MM.1S (cell line): ENCODE measurements around the gene PLXNA2.
A peak's percentile ranks its signal among the peaks of the same experiment; 100 is the strongest.

Experiments used
- DNase-seq: peaks from one replicate; pipeline ENCODE4 v3.0.0-alpha.2; 2015
- H2AFZ ChIP-seq: fragments of 300-600 bp; sonication (generic); 2 replicates; pipeline ENCODE4 v1.6.0; 2016; ENCODE audit warnings: antibody characterized with exemption, low read length
- H3F3A ChIP-seq: fragments of 300-600 bp; sonication (generic); 2 replicates; pipeline ENCODE4 v1.6.1; 2016; ENCODE audit warnings: mild to moderate bottlenecking, antibody characterized with exemption, low read length, moderate library complexity, mixed read lengths; ENCODE audit not compliant: insufficient read depth
- H3K27ac ChIP-seq: fragments of 300-600 bp; sonication (generic); 2 replicates; pipeline ENCODE4 v1.5.1; 2016; ENCODE audit warnings: mild to moderate bottlenecking, low read length
- H3K27me3 ChIP-seq: fragments of 300-600 bp; sonication (generic); replicated peaks from 2 replicates; pipeline ENCODE4 v1.6.0; 2016; ENCODE audit warnings: low read length; ENCODE audit not compliant: insufficient read depth
- H3K36me3 ChIP-seq: fragments of 300-600 bp; sonication (generic); replicated peaks from 2 replicates; pipeline ENCODE4 v1.6.1; 2016; ENCODE audit warnings: mild to moderate bottlenecking, low read length, mixed read lengths; ENCODE audit not compliant: insufficient read depth
- H3K4me1 ChIP-seq: fragments of 300-600 bp; sonication (generic); 2 replicates; pipeline ENCODE4 v1.6.1; 2016; ENCODE audit warnings: low read length, mixed read lengths
- H3K4me2 ChIP-seq: fragments of 300-600 bp; sonication (generic); 2 replicates; pipeline ENCODE4 v1.6.0; 2016; ENCODE audit warnings: low read depth, low read length
- H3K4me3 ChIP-seq: fragments of 300-600 bp; sonication (generic); 2 replicates; pipeline ENCODE4 v1.5.1; 2016; ENCODE audit warnings: low read length, mixed read lengths
- H3K79me2 ChIP-seq: fragments of 300-600 bp; sonication (generic); 2 replicates; pipeline ENCODE4 v1.6.1; 2016; ENCODE audit warnings: mixed run types, low read length, mixed read lengths
- H3K9ac ChIP-seq: fragments of 300-600 bp; sonication (generic); 2 replicates; pipeline ENCODE4 v1.6.1; 2016; ENCODE audit warnings: low read length, mixed read lengths
- H3K9me2 ChIP-seq: fragments of 300-600 bp; sonication (generic); replicated peaks from 2 replicates; pipeline ENCODE4 v1.6.1; 2016; ENCODE audit warnings: mild to moderate bottlenecking, low read length, mixed read lengths; ENCODE audit not compliant: insufficient read depth
- H3K9me3 ChIP-seq: fragments of 300-600 bp; sonication (generic); replicated peaks from 2 replicates; pipeline ENCODE4 v1.6.1; 2016; ENCODE audit warnings: mild to moderate bottlenecking, low read length, mixed read lengths; ENCODE audit not compliant: insufficient read depth
- H4K20me1 ChIP-seq: fragments of 300-600 bp; sonication (generic); 2 replicates; pipeline ENCODE4 v1.6.1; 2016; ENCODE audit warnings: mild to moderate bottlenecking, low read length, moderate library complexity, mixed read lengths; ENCODE audit not compliant: insufficient read depth
- EZH2 ChIP-seq: fragments of 300-600 bp; sonication (generic); optimal IDR thresholded peaks from 2 replicates; pipeline ENCODE3; 2017; ENCODE audit warnings: low read depth, mild to moderate bottlenecking, antibody characterized with exemption, low read length, mixed read lengths
- EZH2phosphoT487 ChIP-seq: fragments of 300-600 bp; sonication (generic); IDR thresholded peaks from 2 replicates; pipeline ENCODE4 v1.6.1; 2018; ENCODE audit warnings: antibody characterized with exemption, low read length
- TF ChIP-seq, protein P1 (sequence below): fragments of 300-600 bp; sonication (generic); IDR thresholded peaks from 2 replicates; pipeline ENCODE4 v1.5.1; 2016; ENCODE audit warnings: antibody characterized with exemption, low read length, mixed read lengths

PLXNA2 gene

DNA sequence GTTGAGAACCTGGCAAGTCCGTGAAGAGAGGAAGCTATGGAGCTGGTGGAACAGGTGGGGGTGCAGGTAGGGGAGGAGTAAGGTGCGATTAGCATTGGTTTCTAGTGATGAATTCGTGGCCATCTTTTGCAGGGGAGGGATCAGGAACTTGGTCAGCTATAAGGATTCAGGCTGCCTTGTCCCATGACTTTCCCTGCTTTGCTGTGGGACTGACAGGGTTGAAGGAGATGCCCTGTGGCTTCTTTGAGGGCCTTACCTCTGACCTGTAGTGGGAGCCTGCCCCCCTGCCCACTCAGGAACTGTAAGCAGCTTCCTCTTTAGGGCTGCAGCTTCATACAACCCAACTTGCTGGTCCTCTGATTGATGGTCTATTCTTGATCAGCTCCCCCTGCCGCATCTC is 248.6 kb downstream of the PLXNA2 start:
- H3K36me3 ChIP-seq = no peaks in the 10 kb centered on the region
- H4K20me1 ChIP-seq = no peaks in the 10 kb centered on the region
- no peaks in the 10 kb centered on the region for H3K27me3 ChIP-seq
- no peak overlapping the region for H3K27ac ChIP-seq
- no peak overlapping the region for H3K4me2 ChIP-seq
- H3K79me2 ChIP-seq = no peaks in the 10 kb centered on the region
- DNase-seq = no peak
- H3K4me3 ChIP-seq = no peak overlapping the region
- no peak for TF ChIP-seq EZH2phosphoT487
- TF ChIP-seq, protein P1, sequence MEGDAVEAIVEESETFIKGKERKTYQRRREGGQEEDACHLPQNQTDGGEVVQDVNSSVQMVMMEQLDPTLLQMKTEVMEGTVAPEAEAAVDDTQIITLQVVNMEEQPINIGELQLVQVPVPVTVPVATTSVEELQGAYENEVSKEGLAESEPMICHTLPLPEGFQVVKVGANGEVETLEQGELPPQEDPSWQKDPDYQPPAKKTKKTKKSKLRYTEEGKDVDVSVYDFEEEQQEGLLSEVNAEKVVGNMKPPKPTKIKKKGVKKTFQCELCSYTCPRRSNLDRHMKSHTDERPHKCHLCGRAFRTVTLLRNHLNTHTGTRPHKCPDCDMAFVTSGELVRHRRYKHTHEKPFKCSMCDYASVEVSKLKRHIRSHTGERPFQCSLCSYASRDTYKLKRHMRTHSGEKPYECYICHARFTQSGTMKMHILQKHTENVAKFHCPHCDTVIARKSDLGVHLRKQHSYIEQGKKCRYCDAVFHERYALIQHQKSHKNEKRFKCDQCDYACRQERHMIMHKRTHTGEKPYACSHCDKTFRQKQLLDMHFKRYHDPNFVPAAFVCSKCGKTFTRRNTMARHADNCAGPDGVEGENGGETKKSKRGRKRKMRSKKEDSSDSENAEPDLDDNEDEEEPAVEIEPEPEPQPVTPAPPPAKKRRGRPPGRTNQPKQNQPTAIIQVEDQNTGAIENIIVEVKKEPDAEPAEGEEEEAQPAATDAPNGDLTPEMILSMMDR = no peak
- TF ChIP-seq EZH2 = no peak
- H3K9me3 ChIP-seq = no peaks in the 10 kb centered on the region
- H3K9me2 ChIP-seq = no peaks in the 10 kb centered on the region
- no peak overlapping the region for H3K9ac ChIP-seq
- H3K4me1 ChIP-seq = no peaks in the 10 kb centered on the region
- no peak overlapping the region for H2AFZ ChIP-seq
- no peaks in the 10 kb centered on the region for H3F3A ChIP-seq

DNA sequence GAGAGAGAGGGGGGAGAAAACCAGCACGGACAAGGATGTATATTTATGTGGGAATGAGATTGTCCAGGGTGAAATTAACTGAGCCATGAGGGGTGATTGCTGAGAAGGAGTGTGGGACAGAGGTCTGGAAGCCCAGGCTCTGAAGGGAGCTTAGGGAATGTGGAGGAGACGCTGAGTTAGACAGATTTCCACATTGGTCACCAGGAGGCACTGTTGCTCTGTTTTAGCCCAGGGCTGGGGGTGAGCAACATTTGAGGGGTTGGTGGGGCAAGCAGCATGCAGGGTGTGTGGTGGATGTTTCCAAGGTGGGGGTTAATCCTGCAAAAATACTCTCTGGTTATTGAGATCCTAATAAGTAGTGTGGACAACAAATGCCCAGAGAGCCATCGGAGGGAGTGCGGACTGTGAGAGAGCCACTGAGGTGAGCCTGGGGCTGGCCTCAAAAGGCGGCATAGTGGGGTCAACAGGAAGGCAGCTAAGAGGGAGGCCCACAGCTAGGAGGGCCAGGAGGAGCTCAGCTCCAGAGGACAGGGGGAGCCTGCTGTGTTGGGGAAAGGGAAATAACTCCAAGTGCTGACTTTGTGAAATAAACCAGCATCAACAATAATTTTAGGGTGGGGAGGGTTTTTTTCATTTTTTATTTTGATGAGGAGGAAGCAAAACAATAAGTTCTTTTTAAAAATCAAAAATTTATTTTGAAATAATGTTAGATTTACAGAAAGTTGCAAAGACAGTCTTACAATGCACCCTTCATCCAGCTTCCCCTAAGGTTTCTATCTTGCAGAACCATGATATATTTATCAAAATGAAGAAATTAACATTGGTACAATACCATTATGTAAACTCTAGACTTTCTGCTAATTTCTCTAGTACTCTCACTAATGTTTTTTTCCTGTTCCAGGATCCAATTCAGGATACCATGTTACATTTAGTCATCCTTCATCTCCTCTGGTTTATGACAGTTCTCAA is 250.4 kb downstream of the PLXNA2 start:
- H2AFZ ChIP-seq = no peak overlapping the region
- H3K9me3 ChIP-seq = no peaks in the 10 kb centered on the region
- peaks cover 4% of the 10 kb centered on the region; the same call in 1 of the 2 replicates for H3K27me3 ChIP-seq
- H3F3A ChIP-seq = no peaks in the 10 kb centered on the region
- H3K27ac ChIP-seq = no peak overlapping the region
- H3K4me2 ChIP-seq = no peak overlapping the region
- no peaks in the 10 kb centered on the region for H3K4me1 ChIP-seq
- H3K79me2 ChIP-seq = no peaks in the 10 kb centered on the region
- DNase-seq = peak; percentile 32
- H3K36me3 ChIP-seq = no peaks in the 10 kb centered on the region
- no peak overlapping the region for H3K9ac ChIP-seq
- TF ChIP-seq, protein P1 = peak; percentile 72
- TF ChIP-seq EZH2phosphoT487 = no peak
- H3K9me2 ChIP-seq = no peaks in the 10 kb centered on the region
- H4K20me1 ChIP-seq = no peaks in the 10 kb centered on the region
- no peak overlapping the region for H3K4me3 ChIP-seq

- H3K4me1 ChIP-seq = no peaks in the 10 kb centered on the region
- no peaks in the 10 kb centered on the region for H3K79me2 ChIP-seq
- no peaks in the 10 kb centered on the region for H4K20me1 ChIP-seq
- H3K9me2 ChIP-seq = no peaks in the 10 kb centered on the region
- TF ChIP-seq EZH2 (no peak), EZH2phosphoT487 (no peak)
- TF ChIP-seq, protein P1 = no peak
- H3K9ac ChIP-seq = no peak overlapping the region
- H3K36me3 ChIP-seq = no peaks in the 10 kb centered on the region
- no peak overlapping the region for H3K4me2 ChIP-seq
- H3K4me3 ChIP-seq = no peak overlapping the region
- H2AFZ ChIP-seq = no peak overlapping the region
- no peaks in the 10 kb centered on the region for H3K9me3 ChIP-seq
- H3F3A ChIP-seq = no peaks in the 10 kb centered on the region
- no peak for DNase-seq
- peaks cover 4% of the 10 kb centered on the region; the same call in 1 of the 2 replicates for H3K27me3 ChIP-seq
- no peak overlapping the region for H3K27ac ChIP-seq
Measured at GRCh38 chr1:207992677-207993236, 251.4 kb downstream of the PLXNA2 start.
